ENCODE data around the gene LHX6. TPM values are rescaled to one million over a fixed set of nuclear protein-coding genes. Genes with fewer than 3 reads are reported as not detected.

The LHX6 gene
- total and polyA plus RNA-seq, 2 of the 13 experiments (the other 11 are each of a cell fraction or from before 2014, with no cell fraction given): 1.1 to 1.3 TPM

GRCh38 chr9:122179690-122180074 lies 49.1 kb downstream of the LHX6 start (continued):
- TF ChIP-seq ZNF704 (CRISPR knock-in tag; IDR thresholded peaks at IDR 0.05; ENCODE audit: borderline replicate concordance): no peak
- TF ChIP-seq NFYB (CRISPR knock-in tag; IDR thresholded peaks at IDR 0.05): no peak
- no peak for TF ChIP-seq ZBED4 (CRISPR knock-in tag; IDR thresholded peaks at IDR 0.05; ENCODE audit: borderline replicate concordance)
- TF ChIP-seq ZXDC (CRISPR knock-in tag; IDR thresholded peaks at IDR 0.05): no peak
- no peak for TF ChIP-seq THYN1 (CRISPR knock-in tag; IDR thresholded peaks at IDR 0.05; ENCODE audit: borderline replicate concordance, low read depth)
- TF ChIP-seq ZNF724P (CRISPR knock-in tag; IDR thresholded peaks at IDR 0.05; ENCODE audit: borderline replicate concordance): no peak
- TF ChIP-seq FOXP4 (CRISPR knock-in tag; IDR thresholded peaks at IDR 0.05): peak; percentile 65
- TF ChIP-seq PAX8 (CRISPR knock-in tag; IDR thresholded peaks at IDR 0.05; ENCODE audit: borderline replicate concordance): no peak
- TF ChIP-seq PRDM10 (CRISPR knock-in tag; IDR thresholded peaks at IDR 0.05; ENCODE audit: low read depth): 0 out of 2 replicates have a peak, but pooled peaks have one; percentile 40
- TF ChIP-seq ZFP90 (CRISPR knock-in tag; IDR thresholded peaks at IDR 0.05; ENCODE audit: borderline replicate concordance): no peak
- TF ChIP-seq SOX13 (IDR thresholded peaks at IDR 0.05): no peak
- TF ChIP-seq SOX13 (CRISPR knock-in tag; conservative IDR thresholded peaks at IDR 0.05 in 1 of 2, IDR thresholded peaks at IDR 0.05 in 1 of 2): peak in 1 of 2 experiments; percentile 68; a peak in 2 of 4 replicates
- no peak for TF ChIP-seq DR1 (CRISPR knock-in tag; IDR thresholded peaks at IDR 0.05)
- no peak for TF ChIP-seq AGO2 (optimal IDR thresholded peaks at IDR 0.05; ENCODE audit: low read depth, low read length)

Data from HepG2 (cell line).